IMR-90 (cell line): ENCODE results near the gene CCDC141. TPM values are rescaled to one million over a fixed set of nuclear protein-coding genes. Genes with fewer than 3 reads are reported as not detected.

Experiments
- ATAC-seq: fragments of 200-7000 bp; cut with Tn5 transposase; 2 replicates; pipeline ENCODE4 v1.9.1; 2020; ENCODE audit warnings: low read depth, mild to moderate bottlenecking, moderate library complexity
- BruUV-seq: library from RNA; stranded (reverse); fragments of 400-500 nt; replicated peaks from 2 replicates; lab custom pipeline; 2021; lab: Mats Ljungman, UMichigan
- CTCF ChIA-PET: fragments of 300-600 bp; formaldehyde crosslinking; extraction: SDS; loops from one replicate; lab custom pipeline; 2021; ENCODE audit warnings: antibody characterized with exemption; lab: Yijun Ruan, JAX
- POLR2A ChIA-PET: fragments of 300-600 bp; sonication (Branson Sonifier 250); formaldehyde crosslinking; loops from one replicate; lab custom pipeline; 2022; ENCODE audit warnings: antibody characterized with exemption; ENCODE audit not compliant: unreplicated experiment; lab: Charles Lee
- DNase-seq: peaks from one replicate; pipeline ENCODE4 v3.0.0; 2013
- H2AFZ ChIP-seq: replicated peaks from 2 replicates; pipeline ENCODE3; 2013; ENCODE audit warnings: low read length, mild to moderate bottlenecking; ENCODE audit not compliant: poor library complexity
- H2AK5ac ChIP-seq: 2 replicates; pipeline ENCODE4 v1.6.1; 2013; ENCODE audit warnings: low read depth, low read length, inconsistent platforms
- H2AK9ac ChIP-seq: replicated peaks from 2 replicates; pipeline ENCODE3; 2013; ENCODE audit warnings: mild to moderate bottlenecking, low read depth, low read length, moderate library complexity; ENCODE audit not compliant: poor library complexity
- H2BK120ac ChIP-seq: 2 replicates; pipeline ENCODE4 v1.6.1; 2013; ENCODE audit warnings: low read depth, low read length, inconsistent platforms
- H2BK15ac ChIP-seq: 3 replicates; pipeline ENCODE4 v1.6.1; 2013; ENCODE audit warnings: low read depth, low read length, inconsistent platforms
- H2BK20ac ChIP-seq: 2 replicates; pipeline ENCODE4 v1.6.1; 2013; ENCODE audit warnings: low read depth, mild to moderate bottlenecking, inconsistent platforms, low read length, moderate library complexity
- H2BK5ac ChIP-seq: 2 replicates; pipeline ENCODE4 v1.6.1; 2013; ENCODE audit warnings: mild to moderate bottlenecking, low read depth, low read length, inconsistent platforms; ENCODE audit not compliant: poor library complexity, severe bottlenecking
- H3K14ac ChIP-seq: replicated peaks from 2 replicates; pipeline ENCODE4 v1.6.1; 2013; ENCODE audit warnings: low read depth, low read length, inconsistent platforms
- H3K18ac ChIP-seq: 2 replicates; pipeline ENCODE4 v1.6.1; 2013; ENCODE audit warnings: low read depth, low read length, control low read depth
- H3K23ac ChIP-seq: 2 replicates; pipeline ENCODE4 v1.6.1; 2013; ENCODE audit warnings: low read depth, low read length, inconsistent platforms
- H3K27ac ChIP-seq: 2 replicates; pipeline ENCODE4 v1.5.1; 2013; ENCODE audit warnings: mild to moderate bottlenecking, control low read depth, low read length; ENCODE audit not compliant: insufficient read depth
- H3K27me3 ChIP-seq: 2 replicates; pipeline ENCODE4 v1.6.1; 2013; ENCODE audit warnings: low read length; ENCODE audit not compliant: control insufficient read depth, insufficient read depth
- H3K36me3 ChIP-seq: 2 replicates; pipeline ENCODE4 v1.6.1; 2013; ENCODE audit warnings: low read length, mixed read lengths; ENCODE audit not compliant: control insufficient read depth, insufficient read depth
- H3K4ac ChIP-seq: 2 replicates; pipeline ENCODE4 v1.6.1; 2013; ENCODE audit warnings: low read depth, low read length, inconsistent platforms
- H3K4me1 ChIP-seq: 2 replicates; pipeline ENCODE4 v1.6.1; 2013; ENCODE audit warnings: low read length, mixed read lengths; ENCODE audit not compliant: control insufficient read depth, insufficient read depth
- H3K4me2 ChIP-seq: 2 replicates; pipeline ENCODE4 v1.6.1; 2013; ENCODE audit warnings: low read depth, mild to moderate bottlenecking, control low read depth, low read length, moderate library complexity
- H3K4me3 ChIP-seq: 2 replicates; pipeline ENCODE4 v1.5.1; 2013; ENCODE audit warnings: low read depth, mild to moderate bottlenecking, control low read depth, low read length, moderate library complexity; ENCODE audit not compliant: insufficient read depth
- H3K56ac ChIP-seq: 2 replicates; pipeline ENCODE4 v1.6.1; 2013; ENCODE audit warnings: low read length, inconsistent platforms; ENCODE audit not compliant: insufficient read depth; ENCODE audit errors: extremely low read depth
- H3K79me1 ChIP-seq, 2 experiments: 2 replicates each; pipeline ENCODE4 v1.6.1; 2013; ENCODE audit warnings: low read length in 2 of 2, inconsistent platforms in 1 of 2, low read depth in 1 of 2
- H3K9ac ChIP-seq: 2 replicates; pipeline ENCODE4 v1.6.1; 2013; ENCODE audit warnings: low read depth, low read length, control low read depth
- H3K9me1 ChIP-seq: 2 replicates; pipeline ENCODE4 v1.6.1; 2013; ENCODE audit warnings: low read length, inconsistent platforms; ENCODE audit not compliant: insufficient read depth
- H3K9me3 ChIP-seq: 2 replicates; pipeline ENCODE4 v1.6.1; 2013; ENCODE audit warnings: low read length; ENCODE audit not compliant: control insufficient read depth, insufficient read depth
- H4K20me1 ChIP-seq: 2 replicates; pipeline ENCODE4 v1.6.1; 2013; ENCODE audit warnings: low read length, inconsistent platforms; ENCODE audit not compliant: insufficient read depth
- H4K5ac ChIP-seq: 2 replicates; pipeline ENCODE4 v1.6.1; 2013; ENCODE audit warnings: mild to moderate bottlenecking, low read depth, low read length, control low read depth
- H4K8ac ChIP-seq, 2 experiments: 2 replicates each; pipeline ENCODE4 v1.6.1; 2013; ENCODE audit warnings: low read depth in 2 of 2, low read length in 2 of 2, control low read depth in 1 of 2, inconsistent platforms in 1 of 2
- H4K91ac ChIP-seq: 2 replicates; pipeline ENCODE4 v1.6.1; 2013; ENCODE audit warnings: low read depth, low read length, inconsistent platforms; ENCODE audit not compliant: insufficient read depth
- CHD1 ChIP-seq: IDR thresholded peaks from 2 replicates; pipeline ENCODE4 v1.6.1; 2012; ENCODE audit warnings: low read depth, low read length, improper control_type of control experiment
- FOS ChIP-seq: fragments of 150-350 bp; IDR thresholded peaks from 2 replicates; pipeline ENCODE4 v1.6.1; 2016; ENCODE audit warnings: low read depth, low read length
- NFE2L2 ChIP-seq: fragments of 150-350 bp; IDR thresholded peaks from 2 replicates; pipeline ENCODE4 v1.6.1; 2016; ENCODE audit warnings: low read depth, mild to moderate bottlenecking, low read length
- POLR2A ChIP-seq: IDR thresholded peaks from 2 replicates; pipeline ENCODE4 v1.6.1; 2012; ENCODE audit warnings: mild to moderate bottlenecking, low read depth, low read length
- RFX5 ChIP-seq: IDR thresholded peaks from 2 replicates; pipeline ENCODE4 v1.8.0; 2012; ENCODE audit warnings: low read depth, mild to moderate bottlenecking, low read length, moderate library complexity
- WGBS, 2 experiments: methylation state at CpG; one replicate each; pipeline versions ENCODE4 v1.1.5 to v1.1.7; 2013; ENCODE audit warnings: missing lambda C conversion rate in 2 of 2; ENCODE audit not compliant: insufficient read length in 1 of 2; ENCODE audit errors: extremely low coverage in 2 of 2; 5-methylcytosine and 5-hydroxymethylcytosine counted together
- dilution Hi-C: fragments of 300-500 bp; cut with HindIII; formaldehyde crosslinking; loops from one replicate; pipeline ENCODE4 v1.14.3; 2018; ENCODE audit warnings: low sequenced_read_pairs; ENCODE audit not compliant: unreplicated experiment
- in situ Hi-C: fragments of 300-500 bp; cut with MboI; formaldehyde crosslinking; loops from 3 replicates; pipeline ENCODE4 v1.14.3; 2019; ENCODE audit warnings: low sequenced_read_pairs, inconsistent platforms, mixed read lengths
- intact Hi-C: fragments of 100-400 bp; cut with micrococcal nuclease; formaldehyde crosslinking; loops from 2 replicates; pipeline ENCODE4 v1.10.0; 2022
- polyA plus RNA-seq, 3 experiments: library from polyadenylated mRNA; depleted of rRNA; stranded (reverse); fragments of >200 nt; gene quantifications; 2 replicates each; pipeline ENCODE4 v1.2.3, GENCODE V29; 2012; ENCODE audit warnings: low replicate concordance in 1 of 3
- total RNA-seq: library from RNA; depleted of rRNA; stranded (reverse); fragments of >200 nt; gene quantifications from 2 replicates; pipeline ENCODE4 v1.2.3, GENCODE V29; 2012

The CCDC141 gene
- total and polyA plus RNA-seq, 2 of the 4 experiments (the other 2 are of a cell fraction), result not detected

DNA sequence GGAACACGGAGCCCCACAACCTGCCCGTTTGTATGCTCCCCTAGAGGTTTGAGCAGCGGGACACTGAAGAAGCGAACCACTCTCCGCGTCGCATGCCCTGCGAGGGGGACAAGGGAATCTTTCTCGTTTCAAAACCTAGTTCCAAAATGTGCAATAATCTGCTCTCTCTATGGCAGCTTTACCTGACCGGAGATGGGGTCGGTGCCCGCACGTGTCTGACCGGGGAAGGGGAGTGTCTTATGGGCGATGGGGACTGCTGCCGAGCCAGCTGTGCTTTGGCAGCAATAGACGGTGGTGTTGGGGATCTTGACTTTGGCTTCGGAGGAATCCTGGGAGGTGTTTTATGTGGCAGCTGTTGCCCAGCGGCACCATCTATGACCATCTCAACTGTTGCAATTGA, 250.6 kb downstream of the CCDC141 start:
- Histone ChIP-seq H3K4me1 (no peaks in the 10 kb centered on the region), H2BK20ac (no peak overlapping the region), H4K8ac (no peak overlapping the region), H3K56ac (no peak overlapping the region), H3K4me3 (no peak overlapping the region), H3K27ac (no peak overlapping the region), H2BK120ac (no peak overlapping the region), H2AFZ (no peak overlapping the region), H3K23ac (no peak overlapping the region), H3K9me1 (no peaks in the 10 kb centered on the region), H3K9me3 (no peaks in the 10 kb centered on the region), H3K18ac (no peak overlapping the region), H2BK15ac (no peak overlapping the region), H3K36me3 (no peaks in the 10 kb centered on the region), H4K91ac (no peak overlapping the region), H3K79me1 (no peaks in the 10 kb centered on the region), H3K4ac (no peak overlapping the region), H3K4me2 (no peak overlapping the region), H2BK5ac (no peak overlapping the region), H2AK9ac (no peak overlapping the region), H3K9ac (no peak overlapping the region), H3K14ac (no peak overlapping the region), H2AK5ac (no peak overlapping the region), H4K20me1 (no peaks in the 10 kb centered on the region), H4K5ac (no peak overlapping the region), H3K27me3 (no peaks in the 10 kb centered on the region)
- WGBS, 2 experiments, result 70% methylated on average over 2 of the region's 19 CpGs; no CpG with 5 or more reads in 1 of the 2 experiments
- no TSS peak for BruUV-seq
- no peak for DNase-seq
- POLR2A ChIA-PET, result no interaction called here
- no peak for TF ChIP-seq NFE2L2
- TF ChIP-seq POLR2A, result no peak
- no peak for TF ChIP-seq RFX5
- TF ChIP-seq FOS, result no peak
- TF ChIP-seq CHD1, result no peak
- in situ Hi-C loops, result loop anchor here (10.0 kb wide), 1 partner anchor 115 kb away; no protein-coding TSS in a partner anchor
- ATAC-seq, result no peak
- CTCF ChIA-PET, result no interaction called here
- dilution Hi-C loops, result no loop called here
- intact Hi-C loops, result loop anchor here (5.0 to 10.0 kb wide), 3 partner anchors 328 to 1278 kb away; no protein-coding TSS in a partner anchor
